Parathyroid adenoma (tissue), 2 donors: Measurements from ENCODE around the gene VPS37C.

Experiments
- H2AFZ ChIP-seq: fragments of 300-600 bp; sonication (generic); one replicate; pipeline ENCODE4 v1.7.0; 2017; ENCODE audit warnings: antibody characterized with exemption, mild to moderate bottlenecking
- H3K27ac ChIP-seq: fragments of 300-600 bp; sonication (generic); one replicate; pipeline ENCODE4 v1.7.0; 2017
- H3K27me3 ChIP-seq: fragments of 300-600 bp; sonication (generic); one replicate; pipeline ENCODE4 v1.7.0; 2017; ENCODE audit warnings: low read length; ENCODE audit not compliant: control insufficient read depth, insufficient read depth
- H3K36me3 ChIP-seq: fragments of 300-600 bp; sonication (generic); one replicate; pipeline ENCODE4 v1.7.0; 2017; ENCODE audit warnings: low read length; ENCODE audit not compliant: control insufficient read depth, insufficient read depth
- H3K4me1 ChIP-seq: fragments of 300-600 bp; sonication (generic); one replicate; pipeline ENCODE4 v1.7.0; 2017; ENCODE audit warnings: control low read depth
- H3K4me2 ChIP-seq: fragments of 300-600 bp; sonication (generic); one replicate; pipeline ENCODE4 v1.7.0; 2017; ENCODE audit warnings: low read length
- H3K4me3 ChIP-seq: fragments of 300-600 bp; sonication (generic); one replicate; pipeline ENCODE4 v1.7.0; 2017; ENCODE audit warnings: low read depth, low read length
- H3K79me2 ChIP-seq: fragments of 300-600 bp; sonication (generic); one replicate; pipeline ENCODE4 v1.7.0; 2017; ENCODE audit warnings: control low read depth
- H3K9ac ChIP-seq: fragments of 300-600 bp; sonication (generic); one replicate; pipeline ENCODE4 v1.7.0; 2017; ENCODE audit warnings: mild to moderate bottlenecking
- H3K9me3 ChIP-seq: fragments of 300-600 bp; sonication (generic); one replicate; pipeline ENCODE4 v1.7.0; 2017; ENCODE audit warnings: low read length; ENCODE audit not compliant: control insufficient read depth
- TF ChIP-seq, protein P1 (sequence below): fragments of 300-600 bp; sonication (generic); IDR thresholded peaks from one replicate; pipeline ENCODE4 v1.7.0; 2017; ENCODE audit warnings: antibody characterized with exemption, mild to moderate bottlenecking
- donor health status: primary hyperparathyroidism.

The VPS37C gene

DNA sequence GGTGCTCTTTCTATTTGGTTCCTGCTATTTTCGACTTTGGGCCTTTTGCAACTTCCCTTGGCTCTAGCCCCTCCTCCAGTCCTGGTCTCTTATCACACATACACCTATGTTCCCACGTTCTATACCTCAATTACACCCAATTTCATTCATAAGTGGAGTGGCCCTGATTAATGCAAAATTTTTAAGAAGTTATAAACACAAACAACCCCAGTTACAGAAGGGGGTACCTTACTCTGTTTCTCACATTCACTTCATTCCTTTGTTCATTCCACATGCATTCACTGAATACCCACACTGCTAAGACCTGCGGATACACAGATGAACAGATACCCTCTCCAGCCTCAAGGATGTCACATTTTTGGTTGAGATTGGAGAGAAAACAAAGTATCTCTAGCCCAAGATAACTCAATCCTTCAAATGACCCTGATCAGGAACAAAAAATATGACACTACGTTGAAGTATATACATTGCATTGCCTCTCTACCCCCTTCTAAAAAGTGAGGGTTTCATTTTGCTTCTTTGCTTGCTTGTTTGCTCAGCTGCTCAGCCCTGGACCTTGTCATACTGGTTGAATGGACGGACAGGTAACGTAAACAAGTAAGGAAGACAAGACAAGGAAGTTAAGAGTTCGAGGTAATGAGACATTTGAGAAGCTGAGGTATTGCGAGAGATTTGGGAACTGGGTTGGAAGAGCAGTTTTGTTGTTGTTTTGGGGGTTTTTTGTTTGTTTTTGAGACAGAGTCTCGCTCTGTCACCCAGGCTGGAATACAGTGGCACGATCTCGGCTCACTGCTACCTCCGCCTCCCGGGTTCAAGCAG lies 3.6 kb upstream of the VPS37C start:
- H3K4me3 ChIP-seq, result no peak overlapping the region
- H3K4me2 ChIP-seq, result no peak overlapping the region
- no peaks in the 10 kb centered on the region for H3K36me3 ChIP-seq
- H2AFZ ChIP-seq, result no peak overlapping the region
- H3K27ac ChIP-seq, result no peak overlapping the region
- no peaks in the 10 kb centered on the region for H3K27me3 ChIP-seq
- no peak overlapping the region for H3K9ac ChIP-seq
- H3K9me3 ChIP-seq, result no peaks in the 10 kb centered on the region
- peaks cover 6% of the 10 kb centered on the region for H3K79me2 ChIP-seq
- peaks cover 4% of the 10 kb centered on the region for H3K4me1 ChIP-seq
- TF ChIP-seq, protein P1, sequence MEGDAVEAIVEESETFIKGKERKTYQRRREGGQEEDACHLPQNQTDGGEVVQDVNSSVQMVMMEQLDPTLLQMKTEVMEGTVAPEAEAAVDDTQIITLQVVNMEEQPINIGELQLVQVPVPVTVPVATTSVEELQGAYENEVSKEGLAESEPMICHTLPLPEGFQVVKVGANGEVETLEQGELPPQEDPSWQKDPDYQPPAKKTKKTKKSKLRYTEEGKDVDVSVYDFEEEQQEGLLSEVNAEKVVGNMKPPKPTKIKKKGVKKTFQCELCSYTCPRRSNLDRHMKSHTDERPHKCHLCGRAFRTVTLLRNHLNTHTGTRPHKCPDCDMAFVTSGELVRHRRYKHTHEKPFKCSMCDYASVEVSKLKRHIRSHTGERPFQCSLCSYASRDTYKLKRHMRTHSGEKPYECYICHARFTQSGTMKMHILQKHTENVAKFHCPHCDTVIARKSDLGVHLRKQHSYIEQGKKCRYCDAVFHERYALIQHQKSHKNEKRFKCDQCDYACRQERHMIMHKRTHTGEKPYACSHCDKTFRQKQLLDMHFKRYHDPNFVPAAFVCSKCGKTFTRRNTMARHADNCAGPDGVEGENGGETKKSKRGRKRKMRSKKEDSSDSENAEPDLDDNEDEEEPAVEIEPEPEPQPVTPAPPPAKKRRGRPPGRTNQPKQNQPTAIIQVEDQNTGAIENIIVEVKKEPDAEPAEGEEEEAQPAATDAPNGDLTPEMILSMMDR, result no peak

DNA sequence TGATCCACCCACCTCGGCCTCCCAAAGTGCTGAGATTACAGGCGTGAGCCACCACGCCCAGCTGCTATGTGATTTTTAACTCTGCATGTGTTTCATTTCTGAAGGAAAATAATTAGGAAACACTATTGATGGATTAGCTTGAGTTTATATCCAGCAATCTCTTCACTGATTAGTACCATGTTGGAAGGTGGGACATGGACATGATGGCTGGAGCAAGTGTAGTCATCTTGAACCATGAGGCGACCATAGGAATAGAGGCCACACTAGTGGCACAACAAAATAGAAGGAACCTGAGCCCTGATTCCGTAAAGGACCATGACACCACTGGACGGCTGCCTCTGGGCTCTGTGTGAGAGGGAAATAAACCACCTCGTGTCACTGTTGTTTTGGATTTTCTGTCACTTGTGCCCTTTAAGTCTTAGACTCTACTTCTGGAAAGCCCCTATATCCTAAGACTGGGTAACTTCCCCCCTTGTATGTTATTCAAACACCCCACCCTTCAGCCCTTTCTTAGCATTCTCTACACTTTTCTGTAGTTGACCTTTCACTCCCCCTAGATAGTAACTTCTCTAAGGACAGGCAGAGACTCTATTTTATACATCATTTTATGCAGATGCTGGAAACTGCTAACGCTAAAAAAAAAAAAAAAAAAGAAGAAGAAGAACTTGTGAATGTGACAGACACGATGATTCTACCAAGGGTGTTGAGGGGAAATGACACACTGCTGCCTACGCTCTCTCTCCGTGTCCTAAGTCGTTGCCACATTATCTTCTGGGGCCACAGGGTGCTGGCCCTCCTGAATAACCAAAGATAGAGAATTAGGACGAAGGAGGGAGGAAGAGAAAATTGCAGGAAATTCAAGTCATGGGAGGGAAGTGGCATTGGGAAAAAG lies 2.7 kb upstream of the VPS37C start:
- H3K36me3 ChIP-seq, result no peaks in the 10 kb centered on the region
- TF ChIP-seq, protein P1, result no peak
- H3K9ac ChIP-seq, result no peak overlapping the region
- no peaks in the 10 kb centered on the region for H3K27me3 ChIP-seq
- H3K27ac ChIP-seq, result no peak overlapping the region
- H3K79me2 ChIP-seq, result peaks cover 6% of the 10 kb centered on the region
- H3K4me2 ChIP-seq, result no peak overlapping the region
- H3K4me1 ChIP-seq, result peaks cover 7% of the 10 kb centered on the region
- H3K4me3 ChIP-seq, result no peak overlapping the region
- H3K9me3 ChIP-seq, result no peaks in the 10 kb centered on the region
- H2AFZ ChIP-seq, result no peak overlapping the region

DNA sequence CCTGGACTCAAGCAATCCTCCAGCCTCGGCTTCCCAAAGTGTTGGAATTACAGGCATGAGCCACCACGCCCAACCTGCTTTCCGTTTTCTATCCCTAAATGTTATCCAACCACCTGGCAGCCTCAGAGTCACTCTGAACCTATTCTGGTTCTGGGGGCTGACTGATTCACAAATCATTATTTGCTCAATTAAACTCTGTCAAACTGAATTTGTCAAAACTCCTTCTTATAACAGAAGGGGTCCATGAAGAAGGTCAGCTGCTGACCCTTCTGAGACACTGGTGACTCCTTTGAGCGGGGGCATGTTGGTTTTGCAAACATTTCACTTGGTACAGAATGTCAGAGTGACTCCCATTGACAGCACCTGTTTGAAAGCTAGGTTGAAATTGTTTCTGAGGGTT lies 1.8 kb upstream of the VPS37C start:
- no peak overlapping the region for H2AFZ ChIP-seq
- H3K27ac ChIP-seq, result no peak overlapping the region
- no peak overlapping the region for H3K9ac ChIP-seq
- H3K4me1 ChIP-seq, result peaks cover 7% of the 10 kb centered on the region
- no peak overlapping the region for H3K4me3 ChIP-seq
- H3K9me3 ChIP-seq, result no peaks in the 10 kb centered on the region
- H3K79me2 ChIP-seq, result peaks cover 6% of the 10 kb centered on the region
- H3K4me2 ChIP-seq, result no peak overlapping the region
- H3K27me3 ChIP-seq, result no peaks in the 10 kb centered on the region
- TF ChIP-seq, protein P1, result no peak
- H3K36me3 ChIP-seq, result no peaks in the 10 kb centered on the region

DNA sequence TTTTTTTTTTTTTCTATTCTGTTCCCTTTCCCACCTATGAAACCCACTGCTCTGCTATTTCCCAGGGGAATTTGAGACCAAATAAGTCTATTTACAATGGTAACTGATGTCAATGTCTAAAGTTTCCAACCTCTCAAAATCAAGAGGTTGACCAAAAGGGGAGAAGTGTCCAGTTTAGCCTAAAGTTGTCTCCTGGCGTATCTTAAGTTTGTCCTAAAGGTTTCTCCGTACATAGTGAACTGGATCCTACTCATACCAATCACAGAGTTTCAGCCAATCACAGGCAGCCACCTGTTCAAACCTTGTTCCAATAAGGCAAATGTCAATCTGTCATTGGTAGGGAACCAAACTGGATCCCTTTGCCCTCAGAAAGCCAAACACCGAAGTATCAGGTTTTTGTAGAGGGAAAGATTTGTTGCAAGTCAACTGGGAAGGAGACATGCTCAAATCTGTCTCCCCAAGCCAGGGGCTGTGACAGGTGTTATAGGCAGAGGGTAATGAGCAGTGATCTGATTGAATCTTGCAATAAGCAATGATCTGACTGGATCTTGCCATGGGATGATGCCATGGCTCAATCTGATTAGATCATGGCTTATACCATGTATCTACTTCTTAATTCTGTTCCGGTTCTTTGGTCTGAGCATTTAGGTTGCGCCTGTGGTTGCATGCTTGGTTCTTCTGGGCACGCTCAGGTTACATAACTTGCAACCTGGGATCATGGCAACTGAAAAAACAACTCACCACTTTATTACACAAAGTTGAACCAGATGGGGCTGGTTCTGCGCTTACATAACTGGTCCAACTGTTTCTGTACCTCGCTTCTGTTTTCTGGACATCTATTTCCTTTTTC lies 1.1 kb upstream of the VPS37C start:
- TF ChIP-seq, protein P1, result no peak
- Histone ChIP-seq H3K4me1 (peaks cover 7% of the 10 kb centered on the region), H3K27me3 (no peaks in the 10 kb centered on the region), H3K27ac (peak overlapping the region; percentile 93), H2AFZ (peak overlapping the region; percentile 86), H3K4me3 (peak overlapping the region; percentile 66), H3K9me3 (no peaks in the 10 kb centered on the region), H3K4me2 (peak overlapping the region; percentile 89), H3K36me3 (no peaks in the 10 kb centered on the region), H3K9ac (no peak overlapping the region), H3K79me2 (peaks cover 6% of the 10 kb centered on the region)
